Measurements from ENCODE around the gene SMURF2. TPM values are rescaled to one million over a fixed set of nuclear protein-coding genes. Genes with fewer than 3 reads are reported as not detected.
A peak's percentile ranks its signal among the peaks of the same experiment; 100 is the strongest.
"Not testable (repeated sequence)": the region's sequence is repeated elsewhere in the genome, so short reads cannot be mapped to it uniquely, and the experiment has no call there.

SMURF2 gene
- total and polyA plus RNA-seq, 9 of the 15 experiments (the other 6 are each of a cell fraction or from before 2014, with no cell fraction given) = 3.8 to 22.0 (median 14.8) TPM

GRCh38 chr17:64660978-64661725, 955 bp downstream of the SMURF2 start:
- H3K36me3 ChIP-seq (ENCODE audit: control insufficient read depth, insufficient read depth, low read length); H4K20me1 ChIP-seq (replicated peaks; ENCODE audit: control insufficient read depth, insufficient read depth, low read length); H3K9me3 ChIP-seq (replicated peaks; ENCODE audit: control insufficient read depth, insufficient read depth, low read depth, low read length); H3K9me1 ChIP-seq (ENCODE audit: control insufficient read depth, insufficient read depth, low read length); in situ Hi-C loops (cut with MboI); H3K27me3 ChIP-seq (ENCODE audit: control insufficient read depth in 2 of 2, insufficient read depth in 2 of 2, low read length in 2 of 2); FAIRE-seq; TF ChIP-seq ZNF740 (tag; IDR thresholded peaks at IDR 0.05): not testable (repeated sequence)
- ChIA-PET CTCF (ENCODE audit: low intra/inter-chr PET ratio) (interaction anchor here (0.6 kb wide), 1 partner anchor 193 kb away, joined by 3 read pairs; no protein-coding TSS in a partner anchor), POLR2A (interaction anchor here (0.6 to 2.1 kb wide), 5 partner anchors 12 to 156 kb away, joined by 3 to 10 read pairs (median 4); no protein-coding TSS in a partner anchor)
- WGBS (ENCODE audit: insufficient coverage, low coverage, missing lambda C conversion rate) = 3% methylated on average over 34 of the region's 37 CpGs
- Histone ChIP-seq H3K4me3 (peak overlapping the region; percentile 85), H3K79me2 (ENCODE audit: control insufficient read depth, insufficient read depth, low read length) (peaks cover 42% of the 10 kb centered on the region), H3K4me2 (ENCODE audit: insufficient read depth, low read length) (peak overlapping the region; percentile 80), H3K27ac (ENCODE audit: extremely low read depth, low read depth, low read length) (peak overlapping the region; percentile 88; the same call in 2 of the 3 replicates), H3K9ac (ENCODE audit: insufficient read depth in 1 of 2, low read depth in 2 of 2, low read length in 2 of 2) (peak overlapping the region; percentile 60 to 93), H3K4me1 (replicated peaks in 1 of 2; ENCODE audit: control insufficient read depth in 2 of 2, insufficient read depth in 2 of 2, low read length in 2 of 2) (peaks cover 7 to 11% of the 10 kb centered on the region in 2 experiments; a peak in 4 of 5 replicates), H2AFZ (ENCODE audit: low read depth, low read length) (peak overlapping the region; percentile 66)
- BruUV-seq (replicated peaks) = TSS peak; percentile 50
- peak; percentile 55 for ATAC-seq
- intact Hi-C loops (cut with micrococcal nuclease) = loop anchor here (5.0 kb wide), 1 partner anchor 76 kb away; no protein-coding TSS in a partner anchor
- TF ChIP-seq ZFX (CRISPR knock-in tag; IDR thresholded peaks at IDR 0.05) (peak; percentile 54; the same call in 1 of the 2 replicates), ZNF740 (CRISPR knock-in tag; IDR thresholded peaks at IDR 0.05) (peak; percentile 66; the same call in 1 of the 2 replicates), ETV5 (CRISPR knock-in tag; IDR thresholded peaks at IDR 0.05; ENCODE audit: low read depth) (0 out of 2 replicates have a peak, but pooled peaks have one; percentile 23)
- peak in 2 of 4 experiments; percentile 19 to 25 for DNase-seq (ENCODE audit: extremely low read depth in 1 of 4, low spot score in 3 of 4)

Data from K562 (cell line).